Subcutaneous abdominal adipose tissue (tissue), 5 donors: ENCODE data around the gene PFKP.
A peak's percentile ranks its signal among the peaks of the same experiment; 100 is the strongest.
"Not testable (repeated sequence)": the region's sequence is repeated elsewhere in the genome, so short reads cannot be mapped to it uniquely, and the experiment has no call there.

Source experiments
- H3K27ac ChIP-seq: one replicate; pipeline ENCODE4 v1.7.0; 2013; ENCODE audit warnings: low read depth, mild to moderate bottlenecking, inconsistent platforms, low read length, moderate library complexity
- H3K27me3 ChIP-seq, 5 donors: one replicate each; pipeline ENCODE4 v1.7.0; 2013; ENCODE audit warnings: low read length in 5 of 5, inconsistent platforms in 1 of 5; ENCODE audit not compliant: control insufficient read depth in 5 of 5, insufficient read depth in 4 of 5
- H3K36me3 ChIP-seq, 5 donors: one replicate each; pipeline ENCODE4 v1.7.0; 2013; ENCODE audit warnings: low read length in 5 of 5; ENCODE audit not compliant: control insufficient read depth in 5 of 5, insufficient read depth in 5 of 5
- H3K4me1 ChIP-seq, 5 donors: one replicate each; pipeline ENCODE4 v1.7.0; 2013; ENCODE audit warnings: low read length in 5 of 5, mild to moderate bottlenecking in 3 of 5, moderate library complexity in 1 of 5; ENCODE audit not compliant: control insufficient read depth in 5 of 5, insufficient read depth in 5 of 5
- H3K4me3 ChIP-seq, 5 donors: one replicate each; pipeline ENCODE4 v1.7.0; 2013; ENCODE audit warnings: low read length in 5 of 5, low read depth in 1 of 5
- H3K9ac ChIP-seq, 5 donors: one replicate each; pipeline ENCODE4 v1.7.0; 2013; ENCODE audit warnings: low read length in 5 of 5, mild to moderate bottlenecking in 4 of 5, moderate library complexity in 3 of 5
- H3K9me3 ChIP-seq, 5 donors: one replicate each; pipeline ENCODE4 v1.7.0; 2013; ENCODE audit warnings: low read length in 5 of 5; ENCODE audit not compliant: control insufficient read depth in 5 of 5
- donor health status: healthy.
- donor health status: healthy.
- donor health status: healthy.
- donor health status: healthy.
- donor health status: healthy.

Gene PFKP

DNA sequence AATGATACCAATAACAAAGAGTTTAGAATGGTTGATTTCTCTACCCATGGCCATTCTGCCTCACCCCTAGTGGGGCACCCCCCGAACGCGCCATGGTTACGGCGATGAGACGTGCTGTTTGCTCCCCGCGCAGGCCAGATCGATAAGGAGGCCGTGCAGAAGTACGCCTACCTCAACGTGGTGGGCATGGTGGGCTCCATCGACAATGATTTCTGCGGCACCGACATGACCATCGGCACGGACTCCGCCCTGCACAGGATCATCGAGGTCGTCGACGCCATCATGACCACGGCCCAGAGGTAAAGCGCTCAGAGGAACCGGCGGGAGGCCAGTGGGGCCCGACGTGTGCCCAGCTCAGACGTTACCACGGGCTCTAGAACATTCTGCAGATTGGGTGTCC, 36.3 kb downstream of the PFKP start:
- Histone ChIP-seq H3K27ac (peak overlapping the region; percentile 24), H3K9me3 (no peaks in the 10 kb centered on the region), H3K27me3 (peaks cover 0 to 5% (median 0%) of the 10 kb centered on the region in 5 donors), H3K36me3 (peaks cover 0 to 40% (median 23%) of the 10 kb centered on the region in 5 donors), H3K4me1 (peaks cover 6 to 35% (median 20%) of the 10 kb centered on the region in 5 donors), H3K9ac (no peak overlapping the region), H3K4me3 (no peak overlapping the region)

DNA sequence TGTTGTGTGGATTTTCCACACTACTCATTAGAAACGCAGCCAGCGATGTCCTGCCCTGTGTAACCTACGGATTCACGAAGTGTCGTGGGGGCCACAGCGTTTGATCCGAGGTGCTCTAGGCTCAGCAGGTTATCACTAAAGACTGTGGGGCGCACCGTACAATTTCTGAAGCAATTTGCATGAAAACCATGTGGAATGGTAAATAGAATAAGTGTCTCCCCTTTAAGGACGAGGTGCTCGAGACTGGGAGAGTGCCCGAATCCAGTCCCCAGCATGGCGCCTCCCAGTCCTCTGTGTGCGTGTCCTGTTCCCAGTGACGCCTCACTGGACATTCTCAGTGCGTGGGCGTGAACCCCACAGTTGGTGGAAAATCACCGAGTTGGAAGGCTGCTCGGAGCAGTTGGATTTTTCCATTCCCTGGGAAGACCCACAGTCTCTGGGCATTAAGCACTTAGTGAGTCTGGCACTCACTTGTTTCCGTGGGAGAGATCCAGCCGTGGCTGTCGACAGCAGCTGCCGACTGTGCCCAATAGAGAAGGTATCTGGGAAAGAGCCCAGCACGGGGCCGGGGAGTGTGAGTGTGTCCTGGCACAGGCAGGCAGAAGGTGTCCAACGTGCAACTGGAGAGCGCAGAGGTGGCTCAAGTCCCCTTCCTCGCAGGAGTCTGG, 37.0 kb downstream of the PFKP start:
- H3K27me3 ChIP-seq, result peaks cover 0 to 5% (median 0%) of the 10 kb centered on the region in 5 donors
- H3K4me1 ChIP-seq, result peaks cover 6 to 31% (median 16%) of the 10 kb centered on the region in 5 donors
- H3K36me3 ChIP-seq, result peaks cover 0 to 47% (median 28%) of the 10 kb centered on the region in 5 donors
- no peak overlapping the region for H3K4me3 ChIP-seq
- no peak overlapping the region for H3K27ac ChIP-seq
- no peak overlapping the region for H3K9ac ChIP-seq
- no peaks in the 10 kb centered on the region for H3K9me3 ChIP-seq

DNA sequence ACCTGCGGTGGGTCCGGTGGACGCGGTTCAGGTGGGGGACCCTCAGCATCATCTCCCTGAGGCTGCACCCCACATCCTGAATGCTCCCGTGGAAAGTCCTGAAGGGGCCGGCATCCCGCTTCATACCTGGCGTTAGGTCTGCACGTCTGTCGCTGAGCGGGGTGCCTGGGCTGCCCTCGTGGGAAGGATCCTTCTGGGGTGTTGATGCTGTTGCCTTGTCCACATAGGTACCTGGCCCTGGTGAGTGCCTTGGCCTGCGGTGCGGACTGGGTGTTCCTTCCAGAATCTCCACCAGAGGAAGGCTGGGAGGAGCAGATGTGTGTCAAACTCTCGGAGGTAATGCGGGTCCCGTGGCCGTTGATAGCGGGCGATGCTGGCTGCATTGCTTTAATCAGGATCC, 37.8 kb downstream of the PFKP start:
- no peak overlapping the region for H3K4me3 ChIP-seq
- H3K9ac ChIP-seq, result no peak overlapping the region
- H3K27me3 ChIP-seq, result peaks cover 0 to 5% (median 0%) of the 10 kb centered on the region in 5 donors
- no peaks in the 10 kb centered on the region for H3K9me3 ChIP-seq
- peaks cover 6 to 26% (median 11%) of the 10 kb centered on the region in 5 donors for H3K4me1 ChIP-seq
- peaks cover 0 to 46% (median 31%) of the 10 kb centered on the region in 5 donors for H3K36me3 ChIP-seq
- H3K27ac ChIP-seq, result no peak overlapping the region

DNA sequence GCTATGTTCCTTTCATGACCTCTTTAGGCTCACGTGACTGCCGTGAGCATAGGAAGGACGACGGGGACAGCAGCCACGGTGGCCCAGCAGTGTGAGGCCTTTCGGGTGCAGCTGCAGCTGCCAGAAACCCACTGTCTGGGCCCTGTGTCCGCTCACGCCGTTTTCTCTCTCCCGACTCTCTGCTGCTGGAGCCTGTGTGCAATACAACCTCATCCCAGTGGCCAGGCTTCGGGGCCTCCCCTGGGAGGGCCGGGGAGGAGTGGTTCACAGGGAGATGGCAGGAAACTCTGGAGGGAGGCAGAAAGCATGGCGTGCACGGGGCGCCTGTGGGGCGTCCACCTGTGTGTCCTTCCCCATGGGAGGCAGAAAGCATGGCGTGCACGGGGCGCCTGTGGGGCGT, 38.6 kb downstream of the PFKP start:
- peaks cover 0 to 4% (median 0%) of the 10 kb centered on the region in 5 donors for H3K27me3 ChIP-seq
- H3K27ac ChIP-seq, result no peak overlapping the region
- peaks cover 0 to 44% (median 31%) of the 10 kb centered on the region in 5 donors for H3K36me3 ChIP-seq
- peaks cover 6 to 26% (median 11%) of the 10 kb centered on the region in 5 donors for H3K4me1 ChIP-seq
- H3K9ac ChIP-seq, result no peak overlapping the region
- no peaks in the 10 kb centered on the region for H3K9me3 ChIP-seq
- H3K4me3 ChIP-seq, result no peak overlapping the region

DNA sequence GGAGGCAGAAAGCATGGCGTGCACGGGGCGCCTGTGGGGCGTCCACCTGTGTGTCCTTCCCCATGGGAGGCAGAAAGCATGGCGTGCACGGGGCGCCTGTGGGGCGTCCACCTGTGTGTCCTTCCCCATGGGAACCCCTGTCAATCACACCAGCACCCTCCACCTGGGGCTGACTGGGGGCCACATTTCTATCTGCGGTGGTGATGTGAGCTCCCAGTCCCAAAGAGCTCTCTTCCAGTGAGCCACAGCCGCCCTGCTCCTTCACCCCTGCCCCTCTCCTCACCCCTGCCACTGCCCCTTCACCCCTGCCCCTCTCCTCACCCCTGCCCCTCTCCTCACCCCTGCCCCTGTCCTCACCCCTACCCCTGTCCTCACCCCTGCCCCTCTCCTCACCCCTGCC, 39.0 kb downstream of the PFKP start:
- H3K4me1 ChIP-seq, result peaks cover 6 to 31% (median 14%) of the 10 kb centered on the region in 5 donors
- not testable (repeated sequence) for H3K9ac ChIP-seq, H3K4me3 ChIP-seq, H3K27ac ChIP-seq, H3K27me3 ChIP-seq, H3K9me3 ChIP-seq
- H3K36me3 ChIP-seq, result peaks cover 0 to 49% (median 31%) of the 10 kb centered on the region in 5 donors

DNA sequence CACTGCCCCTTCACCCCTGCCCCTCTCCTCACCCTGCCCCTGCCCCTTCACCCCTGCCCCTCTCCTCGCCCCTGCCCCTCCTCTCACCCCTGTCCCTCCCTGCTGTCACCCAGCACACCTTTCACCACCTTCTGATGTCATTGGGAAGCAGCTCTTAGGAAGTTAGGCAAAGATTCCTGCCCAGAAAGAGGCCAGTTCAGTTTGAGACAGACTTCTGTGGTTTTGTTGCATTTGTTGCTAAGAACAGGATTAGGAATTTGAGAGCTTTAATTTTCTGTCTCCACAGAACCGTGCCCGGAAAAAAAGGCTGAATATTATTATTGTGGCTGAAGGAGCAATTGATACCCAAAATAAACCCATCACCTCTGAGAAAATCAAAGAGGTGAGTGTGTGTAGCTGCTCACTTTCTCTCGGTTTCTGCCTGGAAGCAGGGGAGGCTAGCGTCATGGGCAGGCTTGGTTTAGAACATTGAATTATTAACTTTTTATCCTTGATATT, 39.6 kb downstream of the PFKP start:
- Histone ChIP-seq H3K9me3 (no peaks in the 10 kb centered on the region), H3K36me3 (peaks cover 0 to 51% (median 33%) of the 10 kb centered on the region in 5 donors), H3K4me3 (no peak overlapping the region), H3K27ac (peak overlapping the region; percentile 65), H3K27me3 (peaks cover 0 to 3% (median 0%) of the 10 kb centered on the region in 5 donors), H3K9ac (peak overlapping the region in 1 of 5 donors; percentile 41), H3K4me1 (peaks cover 6 to 37% (median 20%) of the 10 kb centered on the region in 5 donors)

DNA sequence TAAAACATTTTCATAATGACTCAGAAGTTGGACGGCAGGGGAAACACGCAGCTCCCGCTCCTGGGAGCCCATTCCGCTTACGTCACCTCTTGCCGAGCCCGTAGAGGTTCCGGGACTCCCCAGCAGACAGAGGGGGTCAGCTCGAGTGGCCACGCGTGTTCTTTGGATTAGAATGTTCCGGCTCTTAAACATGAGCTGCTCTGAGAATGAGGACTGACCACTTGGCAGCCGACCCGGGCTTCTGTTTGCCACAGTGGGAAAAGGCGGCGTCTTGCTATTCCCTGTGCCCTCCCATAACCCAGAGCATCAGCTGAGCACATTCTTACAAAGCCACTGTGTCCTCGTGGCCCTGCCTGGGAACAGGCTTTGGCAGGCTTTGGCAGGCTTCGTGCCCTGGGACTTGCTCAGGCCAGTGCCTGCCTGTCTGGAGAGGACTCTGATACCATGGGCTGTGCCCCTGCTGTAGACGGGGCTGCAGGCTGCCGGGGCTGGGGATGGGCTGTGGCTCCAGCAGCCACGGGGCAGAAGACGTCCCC, 40.1 kb downstream of the PFKP start:
- H3K27ac ChIP-seq, result peak overlapping the region; percentile 65
- H3K27me3 ChIP-seq, result peaks cover 0 to 3% (median 0%) of the 10 kb centered on the region in 5 donors
- H3K9me3 ChIP-seq, result no peaks in the 10 kb centered on the region
- H3K4me1 ChIP-seq, result peaks cover 6 to 42% (median 20%) of the 10 kb centered on the region in 5 donors
- H3K4me3 ChIP-seq, result peak overlapping the region in 1 of 5 donors; percentile 2
- H3K9ac ChIP-seq, result peak overlapping the region in 2 of 5 donors; percentile 13 to 41
- H3K36me3 ChIP-seq, result peaks cover 0 to 56% (median 38%) of the 10 kb centered on the region in 5 donors

DNA sequence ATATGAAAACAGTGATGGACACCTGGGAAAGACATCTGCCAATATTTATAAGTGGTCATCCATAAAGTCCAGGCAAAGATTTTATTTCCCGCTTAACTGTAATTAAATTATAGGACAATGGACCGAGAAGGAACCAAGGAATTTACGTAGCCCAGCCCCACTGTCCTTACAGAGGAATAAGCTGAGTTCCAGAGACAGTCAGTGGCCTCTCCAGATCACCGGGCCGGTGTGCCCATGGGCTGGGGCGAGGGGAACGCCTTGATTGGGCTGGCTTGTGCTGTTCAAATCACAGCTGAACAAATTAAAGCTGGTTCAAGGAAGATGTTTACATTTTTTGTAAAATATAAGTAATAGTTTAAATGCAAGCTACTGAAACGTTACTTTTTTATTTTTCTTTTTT, 40.7 kb downstream of the PFKP start:
- peaks cover 0 to 62% (median 42%) of the 10 kb centered on the region in 5 donors for H3K36me3 ChIP-seq
- H3K4me3 ChIP-seq, result no peak overlapping the region
- peak overlapping the region; percentile 65 for H3K27ac ChIP-seq
- H3K4me1 ChIP-seq, result peaks cover 6 to 40% (median 17%) of the 10 kb centered on the region in 5 donors
- no peaks in the 10 kb centered on the region for H3K9me3 ChIP-seq
- peak overlapping the region in 2 of 5 donors; percentile 9 to 13 for H3K9ac ChIP-seq
- H3K27me3 ChIP-seq, result peaks cover 0 to 3% (median 0%) of the 10 kb centered on the region in 5 donors

DNA sequence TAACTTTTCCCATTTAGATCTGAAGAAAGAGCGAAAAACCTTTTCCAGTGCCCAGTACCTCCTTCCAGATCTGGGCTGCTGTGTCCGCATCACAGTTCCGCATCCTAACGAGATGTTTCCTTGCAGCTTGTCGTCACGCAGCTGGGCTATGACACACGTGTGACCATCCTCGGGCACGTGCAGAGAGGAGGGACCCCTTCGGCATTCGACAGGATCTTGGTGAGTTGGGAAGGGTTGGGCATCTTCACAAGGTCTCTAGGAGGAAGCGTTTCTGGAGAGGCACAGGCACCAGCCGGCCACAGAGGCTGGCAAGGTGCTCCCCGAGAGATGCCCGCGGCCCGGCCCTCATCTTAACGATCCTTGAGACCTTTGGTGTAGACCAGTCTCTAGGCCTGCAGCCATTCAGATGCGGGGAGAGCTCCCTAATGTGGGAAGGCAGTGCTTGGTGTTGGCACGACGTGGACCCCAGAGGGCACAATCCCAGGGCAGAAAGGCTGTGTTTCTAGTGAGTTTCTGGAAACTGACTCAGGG, 41.3 kb downstream of the PFKP start:
- H3K27me3 ChIP-seq, result peaks cover 0 to 3% (median 0%) of the 10 kb centered on the region in 5 donors
- H3K27ac ChIP-seq, result no peak overlapping the region
- H3K4me3 ChIP-seq, result no peak overlapping the region
- H3K9me3 ChIP-seq, result no peaks in the 10 kb centered on the region
- H3K4me1 ChIP-seq, result peaks cover 6 to 36% (median 14%) of the 10 kb centered on the region in 5 donors
- H3K9ac ChIP-seq, result no peak overlapping the region
- peaks cover 0 to 67% (median 46%) of the 10 kb centered on the region in 5 donors for H3K36me3 ChIP-seq

DNA sequence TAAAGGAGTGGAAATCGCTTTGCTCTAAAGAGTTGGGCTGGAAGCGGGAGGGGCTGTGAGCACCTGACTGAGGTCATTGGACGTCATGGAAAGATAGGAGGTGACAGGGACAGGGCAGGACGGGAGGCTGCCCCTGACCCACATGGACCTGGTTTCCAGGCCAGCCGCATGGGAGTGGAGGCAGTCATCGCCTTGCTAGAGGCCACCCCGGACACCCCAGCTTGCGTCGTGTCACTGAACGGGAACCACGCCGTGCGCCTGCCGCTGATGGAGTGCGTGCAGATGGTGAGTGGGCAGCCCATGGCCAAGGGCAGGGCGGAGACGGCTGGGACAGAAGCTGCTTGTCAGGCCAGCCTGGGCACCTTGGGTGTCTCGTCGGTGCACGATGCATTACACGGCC, 41.8 kb downstream of the PFKP start:
- H3K36me3 ChIP-seq, result peaks cover 0 to 66% (median 44%) of the 10 kb centered on the region in 5 donors
- no peak overlapping the region for H3K9ac ChIP-seq
- no peak overlapping the region for H3K27ac ChIP-seq

More for the DNA sequence above, 41.8 kb downstream of the PFKP start:
- H3K9me3 ChIP-seq, result no peaks in the 10 kb centered on the region
- peaks cover 6 to 34% (median 14%) of the 10 kb centered on the region in 5 donors for H3K4me1 ChIP-seq
- no peak overlapping the region for H3K4me3 ChIP-seq
- H3K27me3 ChIP-seq, result peaks cover 0 to 3% (median 0%) of the 10 kb centered on the region in 5 donors
